Thyroid gland (tissue), 4 donors: ENCODE measurements around the gene PCDH11Y.
"Not testable (repeated sequence)": the region's sequence is repeated elsewhere in the genome, so short reads cannot be mapped to it uniquely, and the experiment has no call there.

Experiments
- POLR2A ChIP-seq, 2 donors: fragments of 450-650 bp; IDR thresholded peaks; one replicate each; pipeline ENCODE4 v1.6.1; 2017; ENCODE audit warnings: antibody characterized with exemption in 2 of 2, mild to moderate bottlenecking in 2 of 2, moderate library complexity in 1 of 2
- TF ChIP-seq, protein P1 (sequence below), 6 experiments: fragments of 200-600 bp in 3 of 6; fragments of 450-650 bp in 3 of 6; sonication (generic) in 3 of 6; IDR thresholded peaks; one replicate each; pipeline ENCODE4 v1.5.1; 2016 to 2019; ENCODE audit warnings: antibody characterized with exemption in 6 of 6, mild to moderate bottlenecking in 2 of 6, inconsistent platforms in 1 of 6, moderate library complexity in 1 of 6

DNA sequence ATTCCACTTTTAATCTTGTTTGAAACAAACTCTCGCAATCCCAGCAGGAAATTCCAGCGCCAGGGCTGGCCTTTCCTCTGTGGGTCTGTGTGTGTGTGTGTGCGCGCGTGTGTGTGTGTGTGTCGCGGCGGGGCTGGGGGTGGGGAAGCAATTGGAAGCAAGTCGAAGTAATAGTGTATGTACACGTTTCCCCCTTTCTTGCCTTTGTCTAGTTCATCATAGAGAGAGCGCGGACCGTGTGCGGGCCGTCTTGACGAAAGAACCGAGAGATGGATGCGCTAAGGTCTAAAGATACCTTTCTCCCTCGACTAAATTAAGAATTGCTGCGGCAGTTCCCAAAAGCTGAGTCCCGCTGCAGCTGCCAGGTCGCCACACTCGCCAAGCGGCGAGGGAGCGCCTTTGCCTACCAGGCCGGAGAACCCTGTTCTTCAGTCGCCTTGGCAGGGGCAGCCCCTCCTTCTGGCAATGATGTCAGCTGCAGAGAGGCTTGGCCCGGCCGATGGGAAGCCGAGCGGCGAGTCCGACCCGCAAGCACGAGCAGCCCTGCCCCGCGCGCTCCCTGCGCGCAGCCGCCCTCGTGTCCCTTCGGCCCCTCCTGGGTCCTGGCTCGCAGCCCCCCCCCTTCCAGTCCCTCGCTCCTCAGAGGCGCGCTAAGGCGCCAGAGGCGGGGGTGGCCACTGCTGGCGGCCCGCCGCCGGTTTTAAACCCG is 2.5 kb downstream of the PCDH11Y start:
- TF ChIP-seq, protein P1, sequence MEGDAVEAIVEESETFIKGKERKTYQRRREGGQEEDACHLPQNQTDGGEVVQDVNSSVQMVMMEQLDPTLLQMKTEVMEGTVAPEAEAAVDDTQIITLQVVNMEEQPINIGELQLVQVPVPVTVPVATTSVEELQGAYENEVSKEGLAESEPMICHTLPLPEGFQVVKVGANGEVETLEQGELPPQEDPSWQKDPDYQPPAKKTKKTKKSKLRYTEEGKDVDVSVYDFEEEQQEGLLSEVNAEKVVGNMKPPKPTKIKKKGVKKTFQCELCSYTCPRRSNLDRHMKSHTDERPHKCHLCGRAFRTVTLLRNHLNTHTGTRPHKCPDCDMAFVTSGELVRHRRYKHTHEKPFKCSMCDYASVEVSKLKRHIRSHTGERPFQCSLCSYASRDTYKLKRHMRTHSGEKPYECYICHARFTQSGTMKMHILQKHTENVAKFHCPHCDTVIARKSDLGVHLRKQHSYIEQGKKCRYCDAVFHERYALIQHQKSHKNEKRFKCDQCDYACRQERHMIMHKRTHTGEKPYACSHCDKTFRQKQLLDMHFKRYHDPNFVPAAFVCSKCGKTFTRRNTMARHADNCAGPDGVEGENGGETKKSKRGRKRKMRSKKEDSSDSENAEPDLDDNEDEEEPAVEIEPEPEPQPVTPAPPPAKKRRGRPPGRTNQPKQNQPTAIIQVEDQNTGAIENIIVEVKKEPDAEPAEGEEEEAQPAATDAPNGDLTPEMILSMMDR (IDR thresholded peaks at IDR 0.05) = not testable (repeated sequence)
- TF ChIP-seq POLR2A (IDR thresholded peaks at IDR 0.05) = not testable (repeated sequence)
